HUDEP-2 (cell line): ENCODE data around the gene ANKRD23.
A peak's percentile ranks its signal among the peaks of the same experiment; 100 is the strongest.
"Not testable (repeated sequence)": the region's sequence is repeated elsewhere in the genome, so short reads cannot be mapped to it uniquely, and the experiment has no call there.

ENCODE experiments used
- DNase-seq, 76 experiments: peaks; one replicate each; lab custom pipeline; 2025; ENCODE audit not compliant: unreplicated experiment in 76 of 76; lab: John Stamatoyannopoulos, UW

The ANKRD23 gene

GRCh38 chr2:96843538-96844268 lies at the start of gene ANKRD23:
Gene ANKRD23 (minus strand): TSS chr2:96844021. CDS start chr2:96843992, 29 bp downstream.
- no peak for DNase-seq

- DNase-seq: no peak
Measured at GRCh38 chr2:96891591-96892333, 47.9 kb upstream of the ANKRD23 start.

GRCh38 chr2:96890726-96891385 lies 47.0 kb upstream of the ANKRD23 start:
- peak in 1 of 76 experiments; percentile 16 for DNase-seq

- no peak for DNase-seq
Measured at GRCh38 chr2:96890252-96890651, 46.4 kb upstream of the ANKRD23 start.

GRCh38 chr2:96889502-96889901 lies 45.7 kb upstream of the ANKRD23 start:
- DNase-seq: not testable (repeated sequence)

GRCh38 chr2:96888072-96889011 lies 44.5 kb upstream of the ANKRD23 start:
- DNase-seq: no peak

- no peak for DNase-seq
Measured at GRCh38 chr2:96887493-96888012, 43.7 kb upstream of the ANKRD23 start.

GRCh38 chr2:96885432-96886347 lies 41.9 kb upstream of the ANKRD23 start:
- DNase-seq: no peak

- DNase-seq: no peak
Measured at GRCh38 chr2:96884299-96885094, 40.7 kb upstream of the ANKRD23 start.

- no peak for DNase-seq
Measured at GRCh38 chr2:96883306-96883705, 39.5 kb upstream of the ANKRD23 start.

GRCh38 chr2:96882906-96883305 lies 39.1 kb upstream of the ANKRD23 start:
- DNase-seq: no peak

GRCh38 chr2:96882230-96882629 lies 38.4 kb upstream of the ANKRD23 start:
- DNase-seq: no peak

GRCh38 chr2:96881349-96882195 lies 37.8 kb upstream of the ANKRD23 start:
- DNase-seq: peak in 1 of 76 experiments; percentile 17

- DNase-seq: no peak
Measured at GRCh38 chr2:96880891-96881273, 37.1 kb upstream of the ANKRD23 start.

- DNase-seq: no peak
Measured at GRCh38 chr2:96879545-96880040, 35.8 kb upstream of the ANKRD23 start.

GRCh38 chr2:96878796-96879544 lies 35.1 kb upstream of the ANKRD23 start:
- no peak for DNase-seq

- peak in 1 of 76 experiments; percentile 37 for DNase-seq
Measured at GRCh38 chr2:96878171-96878570, 34.4 kb upstream of the ANKRD23 start.
